H1 (cell line): ENCODE measurements around the gene ADAMTS17. TPM values are rescaled to one million over a fixed set of nuclear protein-coding genes. Genes with fewer than 3 reads are reported as not detected.

Experiments used
- CTCF ChIA-PET: fragments of 300-600 bp; sonication (Branson Sonifier 250); formaldehyde crosslinking; loops from one replicate; lab custom pipeline; 2021; ENCODE audit not compliant: partially characterized antibody; lab: Charles Lee
- POLR2A ChIA-PET: fragments of 300-600 bp; sonication (Branson Sonifier 250); formaldehyde crosslinking; loops from one replicate; lab custom pipeline; 2021; ENCODE audit warnings: inconsistent platforms; ENCODE audit not compliant: partially characterized antibody; lab: Charles Lee
- DNase-seq, 2 experiments: peaks; one replicate each; pipeline versions ENCODE4 v3.0.0 to v3.0.0-alpha.2; 2010 to 2022; ENCODE audit warnings: low spot score in 2 of 2, low read depth in 1 of 2, mixed read lengths in 1 of 2
- FAIRE-seq: peaks from 2 replicates; lab custom pipeline; 2011; peaks lifted over from hg19 to GRCh38; lab: Jason Lieb, UNC
- H2AFZ ChIP-seq: 2 replicates; pipeline ENCODE4 v1.8.1; 2012; ENCODE audit warnings: low read length, inconsistent platforms
- H2AK5ac ChIP-seq: 2 replicates; pipeline ENCODE4 v1.6.1; 2013; ENCODE audit warnings: low read depth, low read length
- H2BK120ac ChIP-seq: replicated peaks from 2 replicates; pipeline ENCODE3; 2013; ENCODE audit warnings: low read depth, low read length, inconsistent platforms
- H2BK12ac ChIP-seq: 2 replicates; pipeline ENCODE4 v1.6.1; 2013; ENCODE audit warnings: low read depth, low read length
- H2BK15ac ChIP-seq: 2 replicates; pipeline ENCODE4 v1.6.1; 2013; ENCODE audit warnings: low read length
- H2BK20ac ChIP-seq: 2 replicates; pipeline ENCODE4 v1.6.1; 2013; ENCODE audit warnings: low read length
- H2BK5ac ChIP-seq: 2 replicates; pipeline ENCODE4 v1.6.1; 2013; ENCODE audit warnings: low read depth, low read length
- H3K14ac ChIP-seq: 2 replicates; pipeline ENCODE4 v1.6.1; 2013; ENCODE audit warnings: inconsistent platforms; ENCODE audit not compliant: insufficient read length
- H3K18ac ChIP-seq: 2 replicates; pipeline ENCODE4 v1.6.1; 2013; ENCODE audit warnings: low read length; ENCODE audit errors: extremely low read depth
- H3K23ac ChIP-seq: 2 replicates; pipeline ENCODE4 v1.6.1; 2013; ENCODE audit warnings: inconsistent platforms; ENCODE audit not compliant: insufficient read length
- H3K23me2 ChIP-seq: 2 replicates; pipeline ENCODE4 v1.6.1; 2013; ENCODE audit warnings: low read depth, low read length
- H3K27ac ChIP-seq: 2 replicates; pipeline ENCODE4 v1.6.1; 2011; ENCODE audit warnings: low read depth, low read length, inconsistent platforms
- H3K27me3 ChIP-seq, 4 experiments: replicated peaks in 1 of 4; 1 replicate in 1 of 4; 2 replicates in 3 of 4; pipeline versions ENCODE4 v1.6.1 to v1.8.1; 2011 to 2013; ENCODE audit warnings: low read length in 3 of 4, mild to moderate bottlenecking in 3 of 4, inconsistent platforms in 2 of 4, mixed read lengths in 2 of 4, moderate library complexity in 1 of 4; ENCODE audit not compliant: control insufficient read depth in 3 of 4, insufficient read depth in 3 of 4; ENCODE audit errors: extremely low read depth in 1 of 4
- H3K36me3 ChIP-seq, 4 experiments: 2 replicates each; pipeline versions ENCODE4 v1.6.1 to v1.8.1; 2011 to 2013; ENCODE audit warnings: mild to moderate bottlenecking in 4 of 4, low read length in 3 of 4, moderate library complexity in 2 of 4, control low read depth in 1 of 4, inconsistent platforms in 1 of 4; ENCODE audit not compliant: insufficient read depth in 4 of 4, control insufficient read depth in 2 of 4
- H3K4ac ChIP-seq: replicated peaks from 2 replicates; pipeline ENCODE3; 2013; ENCODE audit warnings: low read length, low read depth, mixed read lengths, inconsistent platforms; ENCODE audit not compliant: insufficient read length
- H3K4me1 ChIP-seq, 4 experiments: replicated peaks in 1 of 4; 1 replicate in 1 of 4; 2 replicates in 3 of 4; pipeline versions ENCODE4 v1.6.1 to v1.8.1; 2011 to 2013; ENCODE audit warnings: low read length in 3 of 4, inconsistent platforms in 2 of 4, mixed read lengths in 1 of 4; ENCODE audit not compliant: insufficient read depth in 4 of 4, control insufficient read depth in 3 of 4
- H3K4me2 ChIP-seq, 2 experiments: 2 replicates each; pipeline versions ENCODE4 v1.6.1 to v1.8.1; 2011 to 2013; ENCODE audit warnings: low read depth in 2 of 2, low read length in 2 of 2, control low read depth in 1 of 2, inconsistent platforms in 1 of 2, mild to moderate bottlenecking in 1 of 2; ENCODE audit not compliant: insufficient read depth in 1 of 2
- H3K4me3 ChIP-seq, 4 experiments: fragments of 200-600, 300-600 bp in 1 of 4; sonication (generic), shearing (Covaris generic), sonication (Bioruptor Twin) in 1 of 4; 2 replicates each; pipeline versions ENCODE4 v1.5.1 to v1.8.1; 2011 to 2016; ENCODE audit warnings: low read length in 4 of 4, low read depth in 3 of 4, control low read depth in 2 of 4, inconsistent platforms in 2 of 4, mild to moderate bottlenecking in 2 of 4, mixed read lengths in 1 of 4, moderate library complexity in 1 of 4; ENCODE audit not compliant: insufficient read depth in 2 of 4; ENCODE audit errors: extremely low read depth in 1 of 4
- H3K56ac ChIP-seq: replicated peaks from 2 replicates; pipeline ENCODE3; 2013; ENCODE audit warnings: low read depth, mild to moderate bottlenecking, mixed read lengths, low read length, inconsistent platforms; ENCODE audit not compliant: insufficient read length
- H3K79me1 ChIP-seq: 2 replicates; pipeline ENCODE4 v1.6.1; 2013; ENCODE audit warnings: low read depth, low read length, control low read depth
- H3K79me2 ChIP-seq, 2 experiments: 2 replicates each; pipeline versions ENCODE4 v1.6.1 to v1.8.1; 2012 to 2013; ENCODE audit warnings: low read length in 2 of 2, mild to moderate bottlenecking in 2 of 2, inconsistent platforms in 1 of 2; ENCODE audit not compliant: insufficient read depth in 2 of 2, control insufficient read depth in 1 of 2
- H3K9ac ChIP-seq, 4 experiments: replicated peaks in 1 of 4; 1 replicate in 1 of 4; 2 replicates in 3 of 4; pipeline versions ENCODE4 v1.6.1 to v1.8.1; 2011 to 2013; ENCODE audit warnings: low read depth in 3 of 4, low read length in 3 of 4, control low read depth in 2 of 4, mild to moderate bottlenecking in 2 of 4, moderate library complexity in 2 of 4, inconsistent platforms in 1 of 4; ENCODE audit errors: extremely low read depth in 1 of 4
- H3K9me3 ChIP-seq, 2 experiments: 2 replicates each; pipeline versions ENCODE4 v1.6.1 to v1.8.1; 2012 to 2013; ENCODE audit warnings: mild to moderate bottlenecking in 2 of 2, moderate library complexity in 2 of 2, control low read depth in 1 of 2, inconsistent platforms in 1 of 2, low read depth in 1 of 2, low read length in 1 of 2, mixed read lengths in 1 of 2; ENCODE audit not compliant: insufficient read depth in 2 of 2
- H4K20me1 ChIP-seq, 2 experiments: replicated peaks in 1 of 2; 2 replicates each; pipeline versions ENCODE3 to v1.8.1; 2011 to 2013; ENCODE audit warnings: inconsistent platforms in 2 of 2, low read length in 2 of 2, mild to moderate bottlenecking in 1 of 2; ENCODE audit not compliant: insufficient read depth in 2 of 2, control insufficient read depth in 1 of 2
- H4K5ac ChIP-seq: 2 replicates; pipeline ENCODE4 v1.6.1; 2013; ENCODE audit warnings: low read length, low read depth, mixed read lengths, inconsistent platforms; ENCODE audit not compliant: insufficient read length
- H4K8ac ChIP-seq: 2 replicates; pipeline ENCODE4 v1.8.0; 2013; ENCODE audit warnings: mild to moderate bottlenecking, moderate library complexity, low read length, inconsistent platforms; ENCODE audit not compliant: insufficient read depth; ENCODE audit errors: extremely low read depth
- H4K91ac ChIP-seq: replicated peaks from 2 replicates; pipeline ENCODE3; 2013; ENCODE audit warnings: low read length, mixed read lengths, inconsistent platforms; ENCODE audit not compliant: insufficient read length
- POU5F1 ChIP-seq: IDR thresholded peaks from 2 replicates; pipeline ENCODE4 v1.6.1; 2011; ENCODE audit warnings: low read depth, mild to moderate bottlenecking, low read length, moderate library complexity
- SIRT6 ChIP-seq: IDR thresholded peaks from one replicate; pipeline ENCODE4 v1.7.1; 2012; ENCODE audit warnings: low read length, inconsistent platforms
- SP1 ChIP-seq: IDR thresholded peaks from 2 replicates; pipeline ENCODE4 v1.6.1; 2011; ENCODE audit warnings: low read depth, low read length
- SP2 ChIP-seq: IDR thresholded peaks from 2 replicates; pipeline ENCODE4 v1.6.1; 2012; ENCODE audit warnings: mild to moderate bottlenecking, low read length, inconsistent platforms
- SUZ12 ChIP-seq: fragments of 200-600 bp; sonication (generic); IDR thresholded peaks from 2 replicates; pipeline ENCODE4 v1.6.1; 2012; ENCODE audit warnings: mild to moderate bottlenecking, inconsistent platforms, low read length, moderate library complexity, mixed read lengths
- ZNF274 ChIP-seq: IDR thresholded peaks from 2 replicates; pipeline ENCODE4 v1.7.0; 2012; ENCODE audit warnings: low read length, borderline replicate concordance; ENCODE audit errors: extremely low read depth
- WGBS, 2 experiments: shearing (Covaris generic) in 1 of 2; methylation state at CpG; one replicate each; pipeline versions ENCODE4 v1.1.6 to v1.1.7; 2013 to 2015; ENCODE audit warnings: low lambda C conversion rate in 2 of 2, mixed read lengths in 2 of 2, inconsistent platforms in 1 of 2, low coverage in 1 of 2, missing lambda C conversion rate in 1 of 2; ENCODE audit not compliant: insufficient replicate concordance in 2 of 2, insufficient coverage in 1 of 2, insufficient read length in 1 of 2; ENCODE audit errors: extremely low coverage in 1 of 2, missing lambda C conversion rate in 1 of 2; 5-methylcytosine and 5-hydroxymethylcytosine counted together
- polyA plus RNA-seq, 7 experiments: library from polyadenylated mRNA; depleted of rRNA in 3 of 7; stranded (reverse) in 5 of 7; unstranded in 2 of 7; fragments of >200 nt in 5 of 7; fragments of 200-250 nt in 2 of 7; gene quantifications; 1 replicate in 5 of 7; 2 replicates in 1 of 7; 4 replicates in 1 of 7; pipeline versions ENCODE4 v1.2.1 to v1.2.3, GENCODE V29; 2011 to 2013; ENCODE audit warnings: missing spikeins in 2 of 7, mixed read lengths in 2 of 7
- total RNA-seq: library from RNA; stranded (reverse); fragmentation: NEBNext Ultra II Directional; extraction: Animal tissue kit (Norgen Biotek cat#: 25700); gene quantifications from 2 replicates; pipeline ENCODE4 v1.2.1, GENCODE V29; 2021

ADAMTS17 gene
- total and polyA plus RNA-seq, 2 of the 8 experiments (the other 6 are each of a cell fraction or from before 2014, with no cell fraction given), result 0.51 to 1.7 TPM

GRCh38 chr15:100112061-100112420 lies 229.7 kb downstream of the ADAMTS17 start:
- peaks cover 0 to 4% (median 0%) of the 10 kb centered on the region in 4 experiments; a peak in 2 of 7 replicates for H3K4me1 ChIP-seq
- H3K4me3 ChIP-seq, result no peak overlapping the region
- no peak overlapping the region for H3K14ac ChIP-seq
- H2BK20ac ChIP-seq, result no peak overlapping the region
- DNase-seq, result no peak
- no peaks in the 10 kb centered on the region for H3K79me1 ChIP-seq
- no peak overlapping the region for H4K5ac ChIP-seq
- H3K9ac ChIP-seq, result no peak overlapping the region
- H3K27ac ChIP-seq, result no peak overlapping the region
- H2BK120ac ChIP-seq, result no peak overlapping the region
- no peak overlapping the region for H4K8ac ChIP-seq
- no peak overlapping the region for H3K4ac ChIP-seq
- H2BK15ac ChIP-seq, result no peak overlapping the region
- no peak overlapping the region for H3K18ac ChIP-seq
- no peak overlapping the region for H4K91ac ChIP-seq
- no peak overlapping the region for H2BK12ac ChIP-seq
- 95% methylated on average over 5 of the region's 5 CpGs; no CpG with 5 or more reads in 1 of the 2 experiments for WGBS, 2 experiments
- no peak overlapping the region; the same call in 1 of the 2 replicates for H2AFZ ChIP-seq
- H4K20me1 ChIP-seq, result no peaks in the 10 kb centered on the region
- no peak overlapping the region for H2AK5ac ChIP-seq
- TF ChIP-seq SUZ12, result no peak
- no peak for TF ChIP-seq SP2
- no peak for TF ChIP-seq SP1
- no peak for TF ChIP-seq POU5F1
- TF ChIP-seq SIRT6, result no peak
- TF ChIP-seq ZNF274, result no peak
- H2BK5ac ChIP-seq, result no peak overlapping the region
- H3K56ac ChIP-seq, result no peak overlapping the region
- no peaks in the 10 kb centered on the region for H3K79me2 ChIP-seq
- CTCF ChIA-PET, result interaction anchor here (0.9 to 1.1 kb wide), 2 partner anchors 22 to 238 kb away, joined by 3 read pairs; no protein-coding TSS in a partner anchor
- H3K36me3 ChIP-seq, result no peaks in the 10 kb centered on the region
- no peak overlapping the region for H3K4me2 ChIP-seq
- FAIRE-seq, result no peak
- H3K23me2 ChIP-seq, result no peaks in the 10 kb centered on the region
- H3K27me3 ChIP-seq, result no peaks in the 10 kb centered on the region
- H3K9me3 ChIP-seq, result no peaks in the 10 kb centered on the region
- POLR2A ChIA-PET, result no interaction called here
- no peak overlapping the region for H3K23ac ChIP-seq
